Uterus (tissue), 2 donors: ENCODE results near the gene RPUSD4.

Experiments used
- CTCF ChIP-seq, 4 experiments: fragments of 200-600 bp in 2 of 4; fragments of 450-650 bp in 2 of 4; sonication (generic) in 2 of 4; IDR thresholded peaks; one replicate each; pipeline ENCODE4 v1.5.1; 2016 to 2019; ENCODE audit warnings: antibody characterized with exemption in 4 of 4, mild to moderate bottlenecking in 2 of 4, moderate library complexity in 1 of 4
- POLR2A ChIP-seq, 2 donors: fragments of 450-650 bp; IDR thresholded peaks; one replicate each; pipeline ENCODE4 v1.6.1; 2016; ENCODE audit warnings: antibody characterized with exemption in 2 of 2, mild to moderate bottlenecking in 1 of 2, moderate library complexity in 1 of 2

- TF ChIP-seq CTCF (IDR thresholded peaks at IDR 0.05) (no peak), POLR2A (IDR thresholded peaks at IDR 0.05) (no peak)
These were observed 21.9 kb upstream of the RPUSD4 start for GRCh38 chr11:126233391-126233790.
